HCT116 (cell line): ENCODE results near the gene UQCR11. TPM values are rescaled to one million over a fixed set of nuclear protein-coding genes. Genes with fewer than 3 reads are reported as not detected.

Source experiments
- ATAC-seq: fragments of 200-7000 bp; cut with Tn5 transposase; 2 replicates; pipeline ENCODE4 v1.9.1; 2020; ENCODE audit warnings: mild to moderate bottlenecking, moderate library complexity
- BruUV-seq: library from RNA; stranded (reverse); fragments of 400-500 nt; replicated peaks from 2 replicates; lab custom pipeline; 2021; lab: Mats Ljungman, UMichigan
- CTCF ChIA-PET: fragments of 300-600 bp; sonication (Branson Sonifier 250); formaldehyde crosslinking; loops from one replicate; lab custom pipeline; 2021; ENCODE audit warnings: antibody characterized with exemption; lab: Charles Lee
- POLR2A ChIA-PET: fragments of 300-600, 350-600 bp; sonication (Branson Sonifier 250); formaldehyde crosslinking; loops from one replicate; lab custom pipeline; 2021; ENCODE audit warnings: antibody characterized with exemption; lab: Charles Lee
- RAD21 ChIA-PET, 2 experiments: fragments of 300-600 bp; sonication (Branson Sonifier 250); formaldehyde crosslinking; loops; one replicate each; lab custom pipeline; 2023; ENCODE audit warnings: low total read pairs in 2 of 2; ENCODE audit not compliant: uncharacterized antibody in 2 of 2, unreplicated experiment in 2 of 2, low non-redundant PET in 1 of 2; lab: Charles Lee
- DNase-seq: peaks from one replicate; pipeline ENCODE4 v3.0.0-alpha.2; 2010; ENCODE audit warnings: low read depth, low spot score
- H2AFZ ChIP-seq: fragments of 200-600 bp; shearing (Covaris generic), sonication (generic); 2 replicates; pipeline ENCODE4 v1.6.1; 2017; ENCODE audit warnings: low read depth, mixed run types, mixed read lengths, antibody characterized with exemption, low read length; ENCODE audit not compliant: poor library complexity, severe bottlenecking
- H3K27ac ChIP-seq: 2 replicates; pipeline ENCODE4 v1.5.1; 2012; ENCODE audit warnings: low read depth, low read length
- H3K27me3 ChIP-seq: fragments of 200-600 bp; sonication (generic); 2 replicates; pipeline ENCODE4 v1.6.1; 2016; ENCODE audit warnings: mixed run types, low read length, mixed read lengths; ENCODE audit not compliant: insufficient read depth
- H3K36me3 ChIP-seq, 2 experiments: fragments of 200-500 bp in 1 of 2; fragments of 200-600 bp in 1 of 2; sonication (Bioruptor generic) in 1 of 2; sonication (generic) in 1 of 2; 2 replicates each; pipeline versions ENCODE4 v1.5.1 to v1.6.1; 2014 to 2016; ENCODE audit warnings: low read length in 2 of 2, inconsistent platforms in 1 of 2, mixed read lengths in 1 of 2, mixed run types in 1 of 2; ENCODE audit not compliant: insufficient read depth in 2 of 2, control insufficient read depth in 1 of 2
- H3K4me1 ChIP-seq, 2 experiments: fragments of 200-600 bp in 1 of 2; sonication (generic) in 1 of 2; 2 replicates each; pipeline versions ENCODE4 v1.5.1 to v1.6.1; 2012 to 2017; ENCODE audit warnings: low read length in 2 of 2, inconsistent platforms in 1 of 2, mild to moderate bottlenecking in 1 of 2, mixed read lengths in 1 of 2, mixed run types in 1 of 2, moderate library complexity in 1 of 2; ENCODE audit not compliant: insufficient read depth in 2 of 2, control insufficient read depth in 1 of 2
- H3K4me2 ChIP-seq: fragments of 200-600 bp; sonication (generic); 2 replicates; pipeline ENCODE4 v1.6.1; 2017; ENCODE audit warnings: mixed run types, low read length, mixed read lengths
- H3K4me3 ChIP-seq, 2 experiments: fragments of 200-600 bp in 1 of 2; sonication (generic) in 1 of 2; replicated peaks in 1 of 2; 2 replicates each; pipeline ENCODE4 v1.5.1; 2011 to 2016; ENCODE audit warnings: low read length in 2 of 2, control low read depth in 1 of 2, low read depth in 1 of 2, mild to moderate bottlenecking in 1 of 2, mixed read lengths in 1 of 2, mixed run types in 1 of 2
- H3K79me2 ChIP-seq: fragments of 200-600 bp; sonication (generic); 2 replicates; pipeline ENCODE4 v1.6.1; 2017; ENCODE audit warnings: mild to moderate bottlenecking, mixed run types, low read length, moderate library complexity, mixed read lengths; ENCODE audit not compliant: insufficient read depth
- H3K9ac ChIP-seq: fragments of 200-600 bp; sonication (generic); 2 replicates; pipeline ENCODE4 v1.6.1; 2016; ENCODE audit warnings: low read length, mixed read lengths
- H3K9me2 ChIP-seq: fragments of 200-600 bp; sonication (generic), shearing (Covaris generic); 2 replicates; pipeline ENCODE4 v1.6.1; 2017; ENCODE audit warnings: mixed run types, mild to moderate bottlenecking, moderate library complexity; ENCODE audit not compliant: insufficient read depth
- H3K9me3 ChIP-seq, 2 experiments: fragments of 200-500 bp in 1 of 2; fragments of 200-600 bp in 1 of 2; sonication (Bioruptor generic) in 1 of 2; sonication (generic) in 1 of 2; 2 replicates each; pipeline ENCODE4 v1.6.1; 2014 to 2017; ENCODE audit warnings: low read length in 2 of 2, mixed read lengths in 2 of 2, inconsistent platforms in 1 of 2, low read depth in 1 of 2, mild to moderate bottlenecking in 1 of 2, mixed run types in 1 of 2, moderate library complexity in 1 of 2; ENCODE audit not compliant: control insufficient read depth in 1 of 2, insufficient read depth in 1 of 2
- H4K20me1 ChIP-seq: fragments of 200-600 bp; sonication (generic), shearing (Covaris generic); 2 replicates; pipeline ENCODE4 v1.6.1; 2017; ENCODE audit warnings: mixed run types, mild to moderate bottlenecking, moderate library complexity; ENCODE audit not compliant: insufficient read depth
- CEBPB ChIP-seq: IDR thresholded peaks from 2 replicates; pipeline ENCODE4 v1.6.1; 2012; ENCODE audit warnings: low read depth
- EGR1 ChIP-seq: IDR thresholded peaks from 2 replicates; pipeline ENCODE4 v1.6.1; 2012; ENCODE audit warnings: low read depth
- ELF1 ChIP-seq: IDR thresholded peaks from 2 replicates; pipeline ENCODE4 v1.6.1; 2012; ENCODE audit warnings: low read depth, borderline replicate concordance
- SP1 ChIP-seq: IDR thresholded peaks from 2 replicates; pipeline ENCODE4 v1.6.1; 2012; ENCODE audit warnings: low read depth
- intact Hi-C: fragments of 100-400 bp; cut with micrococcal nuclease; formaldehyde crosslinking; loops from 2 replicates; pipeline ENCODE4 v1.10.0; 2022
- total RNA-seq: library from RNA; stranded (reverse); gene quantifications from one replicate; pipeline ENCODE4 v1.2.1, GENCODE V29; 2021; ENCODE audit not compliant: unreplicated experiment
- TF ChIP-seq, protein P1 (sequence below): IDR thresholded peaks from 2 replicates; pipeline ENCODE4 v1.6.1; 2012; ENCODE audit warnings: low read depth
- TF ChIP-seq, protein P2 (sequence below), 3 experiments: fragments of 200-600 bp in 1 of 3; sonication (generic) in 1 of 3; IDR thresholded peaks in 2 of 3; conservative IDR thresholded peaks in 1 of 3; 2 replicates each; pipeline ENCODE4 v1.5.1; 2012 to 2017; ENCODE audit warnings: low read depth in 2 of 3, low read length in 2 of 3, antibody characterized with exemption in 1 of 3, borderline replicate concordance in 1 of 3, control low read depth in 1 of 3, mild to moderate bottlenecking in 1 of 3, mixed read lengths in 1 of 3, mixed run types in 1 of 3, moderate library complexity in 1 of 3; ENCODE audit not compliant: insufficient read depth in 1 of 3

The UQCR11 gene
- total RNA-seq, 1 experiment from 2014 or later: 303 TPM

DNA sequence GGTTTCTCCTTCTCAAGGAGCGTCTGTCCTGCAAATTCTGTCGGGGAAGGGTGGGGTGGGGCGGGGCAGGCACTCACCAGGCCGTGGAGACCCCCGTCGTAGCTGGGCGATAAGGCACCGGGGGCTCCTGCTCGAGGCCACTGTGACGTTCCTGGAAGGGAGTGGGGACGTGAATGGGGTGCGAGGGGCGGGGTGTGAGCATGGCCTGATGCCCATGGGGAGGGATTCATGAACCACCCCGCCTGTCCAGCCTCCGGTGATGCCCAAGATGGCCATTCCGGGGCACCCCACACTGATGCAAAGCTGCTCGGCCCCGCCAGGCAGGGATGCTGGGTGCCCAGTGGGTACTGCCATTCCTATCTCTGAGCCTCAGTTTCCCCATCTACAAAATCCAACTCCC is 14.4 kb upstream of the UQCR11 start:
- H3K27me3 ChIP-seq: no peaks in the 10 kb centered on the region
- H4K20me1 ChIP-seq: no peaks in the 10 kb centered on the region
- RAD21 ChIA-PET: no interaction called here
- intact Hi-C loops: no loop called here
- TF ChIP-seq EGR1 (no peak), ELF1 (no peak), SP1 (no peak), CEBPB (no peak)
- TF ChIP-seq, protein P1, sequence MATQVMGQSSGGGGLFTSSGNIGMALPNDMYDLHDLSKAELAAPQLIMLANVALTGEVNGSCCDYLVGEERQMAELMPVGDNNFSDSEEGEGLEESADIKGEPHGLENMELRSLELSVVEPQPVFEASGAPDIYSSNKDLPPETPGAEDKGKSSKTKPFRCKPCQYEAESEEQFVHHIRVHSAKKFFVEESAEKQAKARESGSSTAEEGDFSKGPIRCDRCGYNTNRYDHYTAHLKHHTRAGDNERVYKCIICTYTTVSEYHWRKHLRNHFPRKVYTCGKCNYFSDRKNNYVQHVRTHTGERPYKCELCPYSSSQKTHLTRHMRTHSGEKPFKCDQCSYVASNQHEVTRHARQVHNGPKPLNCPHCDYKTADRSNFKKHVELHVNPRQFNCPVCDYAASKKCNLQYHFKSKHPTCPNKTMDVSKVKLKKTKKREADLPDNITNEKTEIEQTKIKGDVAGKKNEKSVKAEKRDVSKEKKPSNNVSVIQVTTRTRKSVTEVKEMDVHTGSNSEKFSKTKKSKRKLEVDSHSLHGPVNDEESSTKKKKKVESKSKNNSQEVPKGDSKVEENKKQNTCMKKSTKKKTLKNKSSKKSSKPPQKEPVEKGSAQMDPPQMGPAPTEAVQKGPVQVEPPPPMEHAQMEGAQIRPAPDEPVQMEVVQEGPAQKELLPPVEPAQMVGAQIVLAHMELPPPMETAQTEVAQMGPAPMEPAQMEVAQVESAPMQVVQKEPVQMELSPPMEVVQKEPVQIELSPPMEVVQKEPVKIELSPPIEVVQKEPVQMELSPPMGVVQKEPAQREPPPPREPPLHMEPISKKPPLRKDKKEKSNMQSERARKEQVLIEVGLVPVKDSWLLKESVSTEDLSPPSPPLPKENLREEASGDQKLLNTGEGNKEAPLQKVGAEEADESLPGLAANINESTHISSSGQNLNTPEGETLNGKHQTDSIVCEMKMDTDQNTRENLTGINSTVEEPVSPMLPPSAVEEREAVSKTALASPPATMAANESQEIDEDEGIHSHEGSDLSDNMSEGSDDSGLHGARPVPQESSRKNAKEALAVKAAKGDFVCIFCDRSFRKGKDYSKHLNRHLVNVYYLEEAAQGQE: no peak
- TF ChIP-seq, protein P2, sequence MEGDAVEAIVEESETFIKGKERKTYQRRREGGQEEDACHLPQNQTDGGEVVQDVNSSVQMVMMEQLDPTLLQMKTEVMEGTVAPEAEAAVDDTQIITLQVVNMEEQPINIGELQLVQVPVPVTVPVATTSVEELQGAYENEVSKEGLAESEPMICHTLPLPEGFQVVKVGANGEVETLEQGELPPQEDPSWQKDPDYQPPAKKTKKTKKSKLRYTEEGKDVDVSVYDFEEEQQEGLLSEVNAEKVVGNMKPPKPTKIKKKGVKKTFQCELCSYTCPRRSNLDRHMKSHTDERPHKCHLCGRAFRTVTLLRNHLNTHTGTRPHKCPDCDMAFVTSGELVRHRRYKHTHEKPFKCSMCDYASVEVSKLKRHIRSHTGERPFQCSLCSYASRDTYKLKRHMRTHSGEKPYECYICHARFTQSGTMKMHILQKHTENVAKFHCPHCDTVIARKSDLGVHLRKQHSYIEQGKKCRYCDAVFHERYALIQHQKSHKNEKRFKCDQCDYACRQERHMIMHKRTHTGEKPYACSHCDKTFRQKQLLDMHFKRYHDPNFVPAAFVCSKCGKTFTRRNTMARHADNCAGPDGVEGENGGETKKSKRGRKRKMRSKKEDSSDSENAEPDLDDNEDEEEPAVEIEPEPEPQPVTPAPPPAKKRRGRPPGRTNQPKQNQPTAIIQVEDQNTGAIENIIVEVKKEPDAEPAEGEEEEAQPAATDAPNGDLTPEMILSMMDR (IDR thresholded peaks at IDR 0.05 in 2 of 3, conservative IDR thresholded peaks at IDR 0.05 in 1 of 3; ENCODE audit: borderline replicate concordance in 1 of 3, insufficient read depth in 1 of 3, low read depth in 2 of 3, low read length in 2 of 3): no peak
- no TSS peak for BruUV-seq
- H3K9me3 ChIP-seq: no peaks in the 10 kb centered on the region
- no peaks in the 10 kb centered on the region for H3K9me2 ChIP-seq
- no peak overlapping the region for H3K4me2 ChIP-seq
- ATAC-seq: no peak
- no peak overlapping the region for H3K4me3 ChIP-seq
- peaks cover 0 to 5% of the 10 kb centered on the region in 2 experiments; a peak in 1 of 4 replicates for H3K4me1 ChIP-seq
- DNase-seq: no peak
- CTCF ChIA-PET: no interaction called here
- POLR2A ChIA-PET: interaction anchor here (1.0 kb wide), 1 partner anchor 77 kb away, joined by 3 read pairs; no protein-coding TSS in a partner anchor
- H3K9ac ChIP-seq: no peak overlapping the region
- peaks cover 18% of the 10 kb centered on the region; the same call in 1 of the 2 replicates for H3K79me2 ChIP-seq
- peaks cover 32 to 50% of the 10 kb centered on the region in 2 experiments; a peak in 3 of 4 replicates for H3K36me3 ChIP-seq
- H2AFZ ChIP-seq: no peak overlapping the region
- H3K27ac ChIP-seq: no peak overlapping the region
